Activated naive CD8-positive, alpha-beta T cell treated with anti-CD3 and anti-CD28 coated beads, Interleukin-2, amount 10 ng/mL, durations not matched to agents 7 days and 5 days (primary cell): ENCODE data around the gene ELOB. TPM values are rescaled to one million over a fixed set of nuclear protein-coding genes. Genes with fewer than 3 reads are reported as not detected.

ENCODE experiments used
- ATAC-seq: fragments of 150-1000 bp; cut with Tn5 transposase; one replicate; pipeline ENCODE4 v1.10.0; 2021; ENCODE audit warnings: low read depth, moderate library complexity
- POLR2A ChIA-PET: fragments of 350-600 bp; sonication (Branson Sonifier 250); formaldehyde crosslinking; loops from one replicate; lab custom pipeline; 2021; ENCODE audit warnings: antibody characterized with exemption; lab: Charles Lee
- DNase-seq: peaks from one replicate; pipeline ENCODE4 v3.0.0; 2021
- H3K27ac Mint-ChIP-seq: one replicate; pipeline ENCODE4 v1.8.0; 2022; ENCODE audit warnings: mild to moderate bottlenecking, mixed read lengths
- H3K27me3 Mint-ChIP-seq: one replicate; pipeline ENCODE4 v1.8.0; 2022; ENCODE audit warnings: mild to moderate bottlenecking, moderate library complexity, mixed read lengths
- H3K36me3 Mint-ChIP-seq: one replicate; pipeline ENCODE4 v1.8.0; 2021; ENCODE audit warnings: mild to moderate bottlenecking, mixed read lengths
- H3K4me1 Mint-ChIP-seq: one replicate; pipeline ENCODE4 v1.8.0; 2021; ENCODE audit warnings: mixed read lengths
- H3K4me3 Mint-ChIP-seq: one replicate; pipeline ENCODE4 v1.8.0; 2022; ENCODE audit warnings: mild to moderate bottlenecking, moderate library complexity, mixed read lengths
- H3K9me3 Mint-ChIP-seq: one replicate; pipeline ENCODE4 v1.8.0; 2021; ENCODE audit warnings: mixed read lengths
- total RNA-seq, 2 experiments: library from RNA; stranded (reverse); gene quantifications; one replicate each; pipeline ENCODE4 v1.2.3, GENCODE V29; 2021

ELOB gene
- 100 to 1,000 TPM; 205 to 210 TPM for total RNA-seq

DNA sequence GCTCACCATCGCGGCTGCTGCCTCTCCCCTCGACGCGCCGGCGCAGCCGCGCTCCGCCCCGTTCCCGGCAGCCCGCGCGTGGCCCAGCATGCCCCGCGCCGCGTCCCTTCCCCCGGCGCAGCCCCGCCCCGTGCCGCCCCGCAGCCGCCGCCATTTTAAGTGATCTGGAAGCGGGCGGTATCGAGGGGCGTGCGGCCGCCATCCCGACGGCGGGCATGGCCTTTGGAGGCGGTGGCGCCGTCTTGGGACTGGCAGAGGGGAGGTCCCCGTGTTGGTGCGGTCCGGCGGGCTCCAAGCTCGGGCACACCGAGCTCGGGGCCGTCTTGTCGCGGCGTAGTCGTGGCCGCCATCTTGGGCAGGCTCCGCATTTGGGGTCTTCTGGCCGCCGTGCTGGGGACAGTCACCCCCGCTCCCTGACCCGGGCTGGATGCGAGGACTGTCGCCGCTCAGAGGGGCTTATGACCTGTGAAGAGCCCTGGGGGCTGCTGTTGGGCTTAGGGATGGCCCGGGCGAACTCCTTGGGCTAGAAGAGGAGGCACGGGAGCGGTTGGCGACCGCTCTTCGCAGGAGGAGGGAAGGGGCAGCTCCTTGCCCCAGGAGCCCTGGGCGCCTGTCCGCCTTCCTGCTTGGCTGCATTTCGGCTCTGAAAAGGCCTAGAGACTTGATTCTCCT is at the start of gene ELOB:
ELOB (minus strand) TSS at position 50 of the 672 bp plus-strand sequence; CDS start at position 9, 41 bp downstream.
- Mint-ChIP-seq H3K27ac (peak within 1 kb of the TSS; percentile 95), H3K9me3 (no peaks in the 10 kb centered on the region), H3K36me3 (no peaks in the 10 kb centered on the region), H3K4me1 (peaks cover 16% of the 10 kb centered on the region), H3K27me3 (no peaks in the 10 kb centered on the region), H3K4me3 (peak within 1 kb of the TSS; percentile 92)
- peak; percentile 95 for DNase-seq
- ATAC-seq, result peak; percentile 90
- POLR2A ChIA-PET, result interaction anchor here (0.9 to 6.1 kb wide), 8 partner anchors 19 to 622 kb away, joined by 3 to 52 read pairs (median 6); partner anchors contain the start of genes FLYWCH2, KCTD5, PKMYT1 and SRRM2

DNA sequence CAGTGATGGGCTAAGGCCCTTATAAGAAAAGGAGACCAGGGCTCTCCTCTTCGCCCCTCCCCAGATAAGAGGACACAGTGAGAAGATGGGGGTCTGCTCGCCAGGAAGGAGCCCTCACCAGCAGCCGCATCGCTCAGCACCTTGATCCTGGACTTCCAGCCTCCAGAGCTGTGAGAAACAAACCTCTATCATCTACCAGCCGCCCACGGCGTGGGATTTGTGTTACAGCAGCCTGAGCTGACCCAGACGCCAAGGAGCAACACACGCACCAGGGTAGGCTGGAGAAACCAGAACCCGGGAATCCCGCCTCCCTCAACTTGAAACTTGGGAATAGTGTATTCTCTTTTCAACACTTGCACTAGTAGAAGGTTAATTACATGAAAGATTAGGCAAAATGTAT is 48.8 kb upstream of the ELOB start:
- POLR2A ChIA-PET, result no interaction called here
- Mint-ChIP-seq H3K9me3 (no peaks in the 10 kb centered on the region), H3K27ac (no peak overlapping the region), H3K36me3 (no peaks in the 10 kb centered on the region), H3K4me3 (no peak overlapping the region), H3K27me3 (peaks cover 2% of the 10 kb centered on the region), H3K4me1 (no peaks in the 10 kb centered on the region)
- ATAC-seq (no peak), DNase-seq (no peak)

DNA sequence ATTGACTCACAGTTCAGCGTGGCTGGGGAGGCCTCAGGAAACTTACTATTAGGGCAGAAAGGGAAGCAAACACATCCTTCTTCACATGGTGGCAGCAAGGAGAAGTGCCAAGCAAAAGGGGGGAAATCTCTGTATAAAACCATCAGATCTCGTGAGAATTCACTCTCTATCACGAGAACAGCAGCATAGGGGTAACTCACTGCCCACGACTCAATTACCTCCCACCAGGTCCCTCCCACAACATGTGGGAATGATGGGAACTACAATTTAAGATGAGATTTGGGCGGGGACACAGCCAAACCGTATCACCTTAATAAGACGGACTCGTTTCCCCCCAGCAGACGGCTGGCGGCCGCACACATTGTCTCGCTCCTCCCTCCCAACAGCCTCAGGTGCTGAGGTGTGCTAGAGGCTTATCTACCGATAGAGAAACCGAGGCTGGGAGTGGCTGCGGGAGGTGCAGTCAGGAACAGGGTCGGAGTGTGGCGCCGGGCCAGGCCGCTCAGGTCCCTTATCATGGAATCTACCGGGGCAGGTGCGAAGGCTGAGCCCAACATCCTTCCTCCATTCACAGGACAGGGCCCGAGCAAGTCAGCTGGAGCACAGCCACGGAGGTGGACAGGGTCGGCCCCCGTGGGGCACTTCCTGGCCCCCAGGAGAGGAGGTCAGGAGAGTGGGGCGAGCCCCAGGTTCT is 48.1 kb upstream of the ELOB start:
- H3K36me3 Mint-ChIP-seq, result no peaks in the 10 kb centered on the region
- H3K4me1 Mint-ChIP-seq, result no peaks in the 10 kb centered on the region
- no peak overlapping the region for H3K4me3 Mint-ChIP-seq
- no peak for DNase-seq
- no peak overlapping the region for H3K27ac Mint-ChIP-seq
- POLR2A ChIA-PET, result no interaction called here
- ATAC-seq, result no peak
- H3K27me3 Mint-ChIP-seq, result peaks cover 2% of the 10 kb centered on the region
- H3K9me3 Mint-ChIP-seq, result no peaks in the 10 kb centered on the region

DNA sequence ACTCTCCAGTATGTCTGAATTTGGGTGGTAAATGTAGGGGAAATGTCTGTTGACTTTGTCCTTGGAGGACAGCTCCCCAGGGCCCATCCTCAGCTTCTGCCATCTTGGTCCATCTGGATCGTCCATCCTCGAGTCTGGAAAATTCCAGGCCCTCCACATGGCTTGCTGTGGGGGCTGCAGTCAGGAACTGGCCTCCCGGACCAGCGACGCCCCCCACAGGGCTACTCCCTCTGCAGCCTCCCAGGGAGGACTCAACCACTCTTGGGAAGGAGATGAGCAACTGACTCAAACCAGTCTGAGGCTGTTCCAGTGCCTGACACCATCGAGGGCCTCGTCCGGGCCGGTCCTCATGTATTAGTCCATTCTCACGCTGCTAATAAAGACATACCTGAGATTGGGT is 47.5 kb upstream of the ELOB start:
- ATAC-seq (no peak), DNase-seq (no peak)
- Mint-ChIP-seq H3K36me3 (no peaks in the 10 kb centered on the region), H3K9me3 (no peaks in the 10 kb centered on the region), H3K27me3 (peaks cover 2% of the 10 kb centered on the region), H3K4me1 (no peaks in the 10 kb centered on the region), H3K27ac (no peak overlapping the region), H3K4me3 (no peak overlapping the region)
- POLR2A ChIA-PET, result no interaction called here

DNA sequence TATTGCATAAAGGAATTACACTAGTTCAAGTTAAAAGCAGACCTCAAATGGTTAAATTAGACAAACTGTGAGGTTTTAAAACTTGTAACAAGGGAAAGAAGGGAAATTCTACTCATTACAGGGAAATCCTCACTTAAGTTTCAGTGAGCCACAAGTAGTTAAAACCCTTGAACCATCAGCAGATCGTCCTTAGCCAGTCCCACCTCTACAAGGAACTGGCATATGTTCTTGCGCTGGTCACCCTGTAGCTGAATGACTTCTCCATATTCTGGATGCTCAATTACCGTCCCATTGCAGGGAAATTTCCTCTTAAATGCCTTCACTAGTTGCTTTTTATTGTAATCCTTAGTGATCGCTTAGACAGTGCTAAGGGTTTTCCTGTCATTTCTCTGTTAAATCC is 45.4 kb upstream of the ELOB start:
- Mint-ChIP-seq H3K27me3 (peaks cover 2% of the 10 kb centered on the region), H3K4me3 (no peak overlapping the region), H3K27ac (no peak overlapping the region), H3K4me1 (no peaks in the 10 kb centered on the region), H3K36me3 (no peaks in the 10 kb centered on the region), H3K9me3 (no peaks in the 10 kb centered on the region)
- POLR2A ChIA-PET, result no interaction called here
- DNase-seq, result no peak
- ATAC-seq, result no peak

DNA sequence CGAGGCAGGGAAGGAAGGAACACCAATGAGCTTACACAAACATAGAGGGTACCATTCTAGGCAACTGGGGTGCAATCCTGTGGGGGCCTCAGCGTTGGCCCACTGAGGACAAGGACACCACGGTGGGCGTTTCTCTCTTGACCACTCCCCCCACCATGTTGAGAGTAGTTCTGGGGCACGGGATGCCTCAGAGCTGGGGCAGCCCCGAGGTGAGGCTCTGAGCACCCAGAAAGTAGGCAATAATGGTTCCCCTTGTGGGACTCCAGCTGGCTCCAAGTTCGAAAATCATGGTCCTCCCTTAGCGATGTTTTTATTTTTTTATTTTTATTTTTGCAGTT is 45.0 kb upstream of the ELOB start:
- Mint-ChIP-seq H3K27ac (no peak overlapping the region), H3K4me3 (no peak overlapping the region), H3K27me3 (peaks cover 2% of the 10 kb centered on the region), H3K4me1 (no peaks in the 10 kb centered on the region), H3K36me3 (no peaks in the 10 kb centered on the region), H3K9me3 (no peaks in the 10 kb centered on the region)
- ATAC-seq (no peak), DNase-seq (no peak)
- POLR2A ChIA-PET, result no interaction called here

DNA sequence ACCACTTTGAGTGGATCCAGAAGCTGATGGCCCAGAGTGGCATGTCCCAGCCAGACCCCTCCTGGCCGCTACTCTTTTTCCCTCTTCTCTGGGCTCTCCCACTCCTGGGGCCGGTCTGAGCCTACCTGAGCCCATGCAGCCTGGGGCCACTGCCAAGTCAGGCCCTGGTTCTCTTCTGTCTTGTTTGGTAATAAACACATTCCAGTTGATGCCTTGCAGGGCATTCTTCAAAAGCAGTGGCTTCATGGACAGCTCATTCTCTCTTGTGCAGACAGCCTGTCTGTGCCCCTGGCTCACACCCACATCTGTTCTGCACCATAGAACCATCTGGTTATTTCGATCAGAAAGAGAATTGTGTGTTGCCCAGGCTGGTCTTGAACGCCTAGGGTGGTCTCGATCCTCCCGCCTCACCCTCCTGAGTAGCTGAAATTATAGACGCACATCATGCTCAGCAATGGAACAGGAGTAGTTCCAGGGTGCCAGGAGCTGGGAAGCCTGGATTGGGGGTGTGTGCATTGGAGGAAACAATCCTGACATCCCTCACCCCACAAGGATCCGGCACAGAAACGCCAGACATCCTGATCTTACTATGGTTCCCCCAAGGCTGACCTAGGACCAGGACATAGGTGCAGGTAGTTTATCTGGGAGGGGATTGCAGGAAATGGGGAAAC is 44.5 kb upstream of the ELOB start:
- POLR2A ChIA-PET, result no interaction called here
- Mint-ChIP-seq H3K9me3 (no peaks in the 10 kb centered on the region), H3K4me3 (no peak overlapping the region), H3K4me1 (no peaks in the 10 kb centered on the region), H3K36me3 (no peaks in the 10 kb centered on the region), H3K27me3 (peaks cover 2% of the 10 kb centered on the region), H3K27ac (no peak overlapping the region)
- DNase-seq (no peak), ATAC-seq (no peak)

DNA sequence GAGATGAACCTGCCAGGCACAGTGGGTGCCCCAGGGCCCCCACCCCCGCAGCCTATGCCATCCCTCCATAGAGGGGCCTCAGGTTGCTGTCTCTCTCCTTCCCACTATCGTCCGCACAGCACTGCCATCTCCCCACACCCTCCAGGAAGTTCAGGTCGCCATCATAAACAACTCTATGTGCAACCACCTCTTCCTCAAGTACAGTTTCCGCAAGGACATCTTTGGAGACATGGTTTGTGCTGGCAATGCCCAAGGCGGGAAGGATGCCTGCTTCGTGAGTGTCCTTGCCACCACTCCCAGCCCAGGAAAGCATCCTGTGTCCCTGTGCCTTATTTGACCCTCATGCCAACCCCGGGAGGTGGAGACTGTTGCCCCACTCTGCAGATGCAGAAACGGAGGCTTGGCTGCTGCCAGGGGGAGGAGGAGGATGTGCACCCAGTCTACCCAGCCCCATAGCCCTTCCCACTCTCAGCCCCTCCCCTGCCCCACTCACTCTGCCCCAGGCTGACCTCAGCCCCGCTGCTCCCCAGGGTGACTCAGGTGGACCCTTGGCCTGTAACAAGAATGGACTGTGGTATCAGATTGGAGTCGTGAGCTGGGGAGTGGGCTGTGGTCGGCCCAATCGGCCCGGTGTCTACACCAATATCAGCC is 43.9 kb upstream of the ELOB start:
- Mint-ChIP-seq H3K27ac (no peak overlapping the region), H3K4me3 (no peak overlapping the region), H3K27me3 (peaks cover 5% of the 10 kb centered on the region), H3K36me3 (no peaks in the 10 kb centered on the region), H3K9me3 (no peaks in the 10 kb centered on the region), H3K4me1 (no peaks in the 10 kb centered on the region)
- POLR2A ChIA-PET, result no interaction called here
- DNase-seq (no peak), ATAC-seq (no peak)

DNA sequence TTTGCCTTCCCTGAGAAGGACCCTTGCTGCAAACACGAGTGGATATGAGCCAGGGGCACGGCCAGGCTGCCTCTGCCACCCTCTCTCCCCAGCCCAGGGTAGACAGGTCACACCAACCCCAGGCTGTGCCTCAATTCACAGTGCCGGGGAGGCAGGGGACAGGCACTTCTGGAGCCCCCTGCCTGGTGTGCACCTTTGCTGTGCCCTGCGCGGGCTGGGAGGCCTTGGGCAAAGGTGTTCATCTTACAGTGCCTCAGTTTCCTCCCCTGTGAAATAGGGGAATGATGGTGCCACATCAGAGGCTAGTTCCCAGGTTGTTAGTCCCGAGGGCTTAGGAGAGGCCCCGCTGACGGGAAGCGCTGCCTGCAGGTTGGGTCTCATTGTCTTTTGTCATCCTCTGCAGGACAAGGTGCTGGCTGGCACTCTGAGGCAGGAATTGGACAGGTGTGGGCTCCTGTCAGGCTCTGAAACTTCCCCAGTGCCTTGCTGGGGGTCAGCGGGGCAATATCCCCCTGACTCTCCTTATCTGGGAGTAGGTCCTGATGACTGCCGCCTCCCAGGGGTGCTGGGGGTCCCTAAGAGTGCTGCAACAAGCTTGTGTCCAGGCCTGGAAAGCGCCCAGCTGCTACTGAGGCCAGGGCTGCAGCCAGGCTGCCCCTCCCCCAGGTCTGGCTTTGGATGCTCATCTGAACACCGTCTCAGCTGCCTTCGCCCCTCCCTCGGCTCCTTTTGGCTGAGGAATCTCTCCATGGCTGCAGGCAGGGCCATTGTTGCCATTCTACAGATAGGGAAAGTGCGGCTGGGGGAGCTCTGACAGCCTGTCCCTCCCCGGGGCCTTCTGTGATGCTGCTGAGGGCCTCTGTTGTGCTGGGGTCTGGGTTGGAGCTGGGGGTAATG is 43.1 kb upstream of the ELOB start:
- no peak overlapping the region for H3K4me3 Mint-ChIP-seq
- H3K36me3 Mint-ChIP-seq, result no peaks in the 10 kb centered on the region
- no peak overlapping the region for H3K27ac Mint-ChIP-seq
- H3K9me3 Mint-ChIP-seq, result no peaks in the 10 kb centered on the region
- POLR2A ChIA-PET, result no interaction called here
- DNase-seq, result no peak
- H3K4me1 Mint-ChIP-seq, result no peaks in the 10 kb centered on the region
- no peak for ATAC-seq
- H3K27me3 Mint-ChIP-seq, result peaks cover 5% of the 10 kb centered on the region

DNA sequence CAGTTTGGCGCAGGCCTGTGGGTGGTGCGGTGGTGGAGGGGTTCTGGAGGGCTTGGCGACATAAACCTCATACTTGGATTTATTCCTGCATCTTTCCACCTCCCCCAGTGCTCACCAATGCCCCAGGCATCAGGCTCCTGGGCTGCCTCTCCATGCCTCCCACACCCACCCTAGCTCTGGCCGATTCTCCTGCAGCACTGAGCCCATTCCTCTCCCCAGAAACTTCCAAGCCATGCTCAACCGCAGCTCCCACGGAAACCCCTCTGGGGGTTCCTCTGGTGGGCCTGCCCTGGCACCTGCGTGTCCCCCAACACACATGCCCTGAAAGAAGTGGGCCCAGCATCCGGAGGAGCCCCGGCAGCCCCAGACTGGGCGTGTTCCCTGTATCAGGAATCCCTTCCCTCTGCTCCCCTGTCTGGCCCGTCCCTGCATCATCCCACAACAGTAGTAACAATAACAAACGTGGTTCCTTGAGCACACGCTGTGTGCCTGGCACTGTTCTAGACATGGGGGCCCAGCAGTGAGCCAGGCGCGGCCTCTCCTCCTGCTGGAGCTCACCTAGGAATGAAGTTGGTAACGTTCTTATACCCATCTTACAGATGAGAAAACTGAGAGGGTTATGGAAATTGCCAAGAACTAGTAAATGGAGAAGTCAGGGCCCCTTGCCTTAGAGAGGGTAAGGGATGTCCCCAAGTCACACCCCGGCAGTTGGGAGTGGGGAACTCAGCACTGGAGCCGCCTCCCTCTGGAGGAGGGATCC is 42.3 kb upstream of the ELOB start:
- ATAC-seq (no peak), DNase-seq (no peak)
- POLR2A ChIA-PET, result no interaction called here
- H3K36me3 Mint-ChIP-seq, result no peaks in the 10 kb centered on the region
- no peaks in the 10 kb centered on the region for H3K4me1 Mint-ChIP-seq
- H3K27ac Mint-ChIP-seq, result no peak overlapping the region
- H3K27me3 Mint-ChIP-seq, result peaks cover 5% of the 10 kb centered on the region
- H3K4me3 Mint-ChIP-seq, result no peak overlapping the region
- no peaks in the 10 kb centered on the region for H3K9me3 Mint-ChIP-seq

DNA sequence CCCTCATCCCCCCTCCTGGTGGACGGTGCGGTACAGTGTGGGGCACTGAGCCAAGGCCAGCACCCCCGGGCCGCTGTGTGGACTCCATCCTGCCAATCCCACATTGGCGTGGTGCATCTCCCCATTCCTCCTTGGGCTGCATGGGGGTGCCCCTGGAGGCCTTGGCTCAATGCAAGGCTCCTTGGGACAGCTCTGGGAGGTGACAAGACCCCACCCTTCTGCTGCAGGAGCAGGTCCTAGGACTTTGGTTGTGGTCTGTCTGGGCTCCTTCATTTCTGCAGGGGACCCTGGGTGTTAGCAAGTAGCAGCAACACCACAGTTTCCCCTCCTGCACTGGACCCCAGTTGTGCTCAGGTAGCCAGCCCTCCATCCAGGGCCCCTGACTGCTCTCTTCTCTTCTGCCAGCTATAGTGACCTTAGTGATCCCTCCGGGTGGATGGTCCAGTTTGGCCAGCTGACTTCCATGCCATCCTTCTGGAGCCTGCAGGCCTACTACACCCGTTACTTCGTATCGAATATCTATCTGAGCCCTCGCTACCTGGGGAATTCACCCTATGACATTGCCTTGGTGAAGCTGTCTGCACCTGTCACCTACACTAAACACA is 41.3 kb upstream of the ELOB start:
- H3K4me3 Mint-ChIP-seq, result no peak overlapping the region
- no peaks in the 10 kb centered on the region for H3K9me3 Mint-ChIP-seq
- no peaks in the 10 kb centered on the region for H3K4me1 Mint-ChIP-seq
- H3K27me3 Mint-ChIP-seq, result peaks cover 5% of the 10 kb centered on the region
- peak overlapping the region; percentile 32 for H3K27ac Mint-ChIP-seq
- POLR2A ChIA-PET, result no interaction called here
- DNase-seq (no peak), ATAC-seq (no peak)
- no peaks in the 10 kb centered on the region for H3K36me3 Mint-ChIP-seq
